ENCODE measurements around the gene IFT20. TPM values are rescaled to one million over a fixed set of nuclear protein-coding genes. Genes with fewer than 3 reads are reported as not detected.
A peak's percentile ranks its signal among the peaks of the same experiment; 100 is the strongest.

The IFT20 gene
- total RNA-seq, 1 donor from 2014 or later = 63.7 TPM

GRCh38 chr17:28317966-28318758 lies 17.1 kb downstream of the IFT20 start:
- Mint-ChIP-seq H3K4me1 (ENCODE audit: low read depth) (peaks cover 25% of the 10 kb centered on the region), H3K4me3 (ENCODE audit: unreplicated experiment) (peak overlapping the region; percentile 92), H3K27ac (ENCODE audit: unreplicated experiment) (peak overlapping the region; percentile 85), H3K36me3 (ENCODE audit: low read depth) (no peaks in the 10 kb centered on the region), H3K9me3 (ENCODE audit: low read depth) (no peaks in the 10 kb centered on the region), H3K27me3 (ENCODE audit: low read depth) (peaks cover 2% of the 10 kb centered on the region)
- no peak for DNase-seq (ENCODE audit: low spot score)
- TF ChIP-seq CTCF (IDR thresholded peaks at IDR 0.05) = no peak

GRCh38 chr17:28317099-28317965 lies 17.9 kb downstream of the IFT20 start:
- peak overlapping the region; percentile 92 for H3K4me3 Mint-ChIP-seq (ENCODE audit: unreplicated experiment)
- TF ChIP-seq CTCF (IDR thresholded peaks at IDR 0.05) = no peak
- H3K36me3 Mint-ChIP-seq (ENCODE audit: low read depth) = no peaks in the 10 kb centered on the region
- H3K27ac Mint-ChIP-seq (ENCODE audit: unreplicated experiment) = no peak overlapping the region
- no peak for DNase-seq (ENCODE audit: low spot score)
- H3K9me3 Mint-ChIP-seq (ENCODE audit: low read depth) = no peaks in the 10 kb centered on the region
- H3K27me3 Mint-ChIP-seq (ENCODE audit: low read depth) = peaks cover 2% of the 10 kb centered on the region
- H3K4me1 Mint-ChIP-seq (ENCODE audit: low read depth) = peaks cover 25% of the 10 kb centered on the region

GRCh38 chr17:28315846-28316705 lies 19.2 kb downstream of the IFT20 start:
- no peak overlapping the region for H3K4me3 Mint-ChIP-seq (ENCODE audit: unreplicated experiment)
- H3K27me3 Mint-ChIP-seq (ENCODE audit: low read depth) = peaks cover 2% of the 10 kb centered on the region
- peaks cover 25% of the 10 kb centered on the region for H3K4me1 Mint-ChIP-seq (ENCODE audit: low read depth)
- H3K27ac Mint-ChIP-seq (ENCODE audit: unreplicated experiment) = no peak overlapping the region
- TF ChIP-seq CTCF (IDR thresholded peaks at IDR 0.05) = no peak
- no peaks in the 10 kb centered on the region for H3K36me3 Mint-ChIP-seq (ENCODE audit: low read depth)
- no peaks in the 10 kb centered on the region for H3K9me3 Mint-ChIP-seq (ENCODE audit: low read depth)
- no peak for DNase-seq (ENCODE audit: low spot score)

DNA sequence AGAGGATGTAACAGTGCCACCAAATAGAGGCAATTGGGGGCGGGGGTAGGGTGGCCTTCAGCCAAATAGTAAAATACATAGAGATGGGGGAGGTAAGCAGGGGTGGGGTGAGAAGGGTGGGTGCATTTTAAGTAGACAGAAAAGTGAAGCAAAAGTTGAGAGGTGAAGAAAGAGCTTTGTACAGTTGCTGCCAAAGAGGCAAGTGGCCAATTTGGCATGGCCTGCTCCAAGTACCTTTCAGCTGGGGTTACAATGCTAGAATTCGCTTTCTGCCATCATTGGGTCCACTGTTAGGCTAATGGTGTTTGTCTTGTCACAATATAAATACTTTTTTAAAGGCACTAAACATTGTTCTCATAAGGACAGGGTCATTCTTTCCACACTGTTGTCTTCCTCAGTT lies 21.4 kb downstream of the IFT20 start:
- TF ChIP-seq CTCF (IDR thresholded peaks at IDR 0.05) = no peak
- no peak overlapping the region for H3K27ac Mint-ChIP-seq (ENCODE audit: unreplicated experiment)
- no peaks in the 10 kb centered on the region for H3K36me3 Mint-ChIP-seq (ENCODE audit: low read depth)
- no peaks in the 10 kb centered on the region for H3K9me3 Mint-ChIP-seq (ENCODE audit: low read depth)
- peaks cover 2% of the 10 kb centered on the region for H3K27me3 Mint-ChIP-seq (ENCODE audit: low read depth)
- H3K4me3 Mint-ChIP-seq (ENCODE audit: unreplicated experiment) = no peak overlapping the region
- DNase-seq (ENCODE audit: low spot score) = no peak
- H3K4me1 Mint-ChIP-seq (ENCODE audit: low read depth) = peaks cover 9% of the 10 kb centered on the region

All from chondrocyte (in vitro differentiated cells).